ENCODE measurements around the gene LPXN.
A peak's percentile ranks its signal among the peaks of the same experiment; 100 is the strongest.

Gene LPXN

GRCh38 chr11:58498464-58498863 lies 77.2 kb downstream of the LPXN start:
- TF ChIP-seq CTCF (conservative IDR thresholded peaks at IDR 0.05; ENCODE audit: low read length) = no peak
- DNase-seq (ENCODE audit: low read depth) = peak; percentile 31
- H3K4me3 ChIP-seq (ENCODE audit: low read length) = no peak overlapping the region

GRCh38 chr11:58497951-58498350 lies 77.7 kb downstream of the LPXN start:
- H3K4me3 ChIP-seq (ENCODE audit: low read length) = no peak overlapping the region
- TF ChIP-seq CTCF (conservative IDR thresholded peaks at IDR 0.05; ENCODE audit: low read length) = no peak
- no peak for DNase-seq (ENCODE audit: low read depth)

- TF ChIP-seq CTCF (conservative IDR thresholded peaks at IDR 0.05; ENCODE audit: low read length) = no peak
- DNase-seq (ENCODE audit: low read depth) = no peak
- no peak overlapping the region for H3K4me3 ChIP-seq (ENCODE audit: low read length)
Measured at GRCh38 chr11:58495906-58496305, 79.8 kb downstream of the LPXN start.

GRCh38 chr11:58494101-58494500 lies 81.6 kb downstream of the LPXN start:
- TF ChIP-seq CTCF (conservative IDR thresholded peaks at IDR 0.05; ENCODE audit: low read length) = no peak
- peak; percentile 62 for DNase-seq (ENCODE audit: low read depth)
- no peak overlapping the region for H3K4me3 ChIP-seq (ENCODE audit: low read length)

GRCh38 chr11:58493676-58494075 lies 82.0 kb downstream of the LPXN start:
- DNase-seq (ENCODE audit: low read depth) = no peak
- no peak overlapping the region for H3K4me3 ChIP-seq (ENCODE audit: low read length)
- TF ChIP-seq CTCF (conservative IDR thresholded peaks at IDR 0.05; ENCODE audit: low read length) = no peak

GRCh38 chr11:58490827-58491226 lies 84.8 kb downstream of the LPXN start:
- no peak for DNase-seq (ENCODE audit: low read depth)
- H3K4me3 ChIP-seq (ENCODE audit: low read length) = no peak overlapping the region
- no peak for TF ChIP-seq CTCF (conservative IDR thresholded peaks at IDR 0.05; ENCODE audit: low read length)

GRCh38 chr11:58487170-58487569 lies 88.5 kb downstream of the LPXN start:
- no peak for DNase-seq (ENCODE audit: low read depth)
- no peak overlapping the region for H3K4me3 ChIP-seq (ENCODE audit: low read length)
- TF ChIP-seq CTCF (conservative IDR thresholded peaks at IDR 0.05; ENCODE audit: low read length) = no peak

Measured in AG10803 (cell line).